Panc1 (cell line): ENCODE data around the gene NEK6.

Experiments used
- SIN3A ChIP-seq: IDR thresholded peaks from 2 replicates; pipeline ENCODE4 v1.6.1; 2012; ENCODE audit warnings: low read depth, mild to moderate bottlenecking, low read length, moderate library complexity, borderline replicate concordance; ENCODE audit not compliant: insufficient read depth
- TCF7L2 ChIP-seq: IDR thresholded peaks from 2 replicates; pipeline ENCODE4 v1.6.1; 2011; ENCODE audit warnings: mild to moderate bottlenecking, low read depth, low read length, inconsistent platforms
- TF ChIP-seq, protein P1 (sequence below): fragments of 450-650 bp; IDR thresholded peaks from 2 replicates; pipeline ENCODE4 v1.5.1; 2017; ENCODE audit warnings: mild to moderate bottlenecking
- TF ChIP-seq, protein P2 (sequence below), 2 experiments: IDR thresholded peaks; 2 replicates each; pipeline ENCODE4 v1.6.1; 2011 to 2012; ENCODE audit warnings: low read depth in 2 of 2, control low read depth in 1 of 2, low read length in 1 of 2, mild to moderate bottlenecking in 1 of 2, moderate library complexity in 1 of 2; ENCODE audit not compliant: insufficient read depth in 1 of 2

DNA sequence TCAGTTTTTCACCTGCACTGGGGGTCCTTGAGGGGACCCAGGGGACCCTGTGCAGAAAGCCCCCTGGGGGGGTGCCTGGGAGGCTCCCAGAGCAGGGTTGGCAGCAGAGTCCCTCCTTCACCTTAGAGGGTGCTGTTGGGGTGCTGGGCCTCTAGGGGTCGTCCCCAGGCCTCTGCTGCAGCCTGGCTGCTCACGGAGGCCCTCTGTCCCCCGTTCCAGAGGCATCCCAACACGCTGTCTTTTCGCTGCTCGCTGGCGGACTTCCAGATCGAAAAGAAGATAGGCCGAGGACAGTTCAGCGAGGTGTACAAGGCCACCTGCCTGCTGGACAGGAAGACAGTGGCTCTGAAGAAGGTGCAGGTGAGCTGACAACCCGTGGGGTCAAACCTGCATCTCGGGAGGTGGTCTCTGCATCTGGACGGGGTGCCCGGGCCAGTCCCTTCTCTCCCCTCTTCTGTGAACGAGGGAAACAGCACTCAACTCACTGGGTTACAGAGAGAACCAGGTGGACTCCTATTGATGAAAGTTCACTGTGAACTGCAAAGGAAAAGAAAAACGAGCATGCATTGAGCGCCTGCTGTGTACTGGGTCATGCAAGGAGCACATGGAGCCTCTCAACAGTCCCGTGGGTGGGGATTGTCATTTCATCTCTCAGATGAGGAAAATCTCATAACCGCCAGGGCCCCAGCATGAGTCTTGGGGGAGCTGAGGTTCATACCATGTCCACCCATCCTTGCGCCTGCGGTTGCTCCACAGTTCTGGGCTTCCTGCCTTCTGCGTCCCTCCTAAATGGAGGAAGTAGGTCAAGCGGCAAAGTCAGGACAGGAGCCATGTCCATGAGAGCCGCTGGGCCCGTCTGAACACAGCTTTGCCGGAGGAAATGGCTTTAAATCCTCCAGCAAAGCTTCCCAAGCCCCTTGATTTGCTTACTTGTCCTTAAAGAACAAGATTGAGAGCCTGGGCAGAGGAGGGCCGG lies 54.8 kb downstream of the NEK6 start:
- TF ChIP-seq, protein P1, sequence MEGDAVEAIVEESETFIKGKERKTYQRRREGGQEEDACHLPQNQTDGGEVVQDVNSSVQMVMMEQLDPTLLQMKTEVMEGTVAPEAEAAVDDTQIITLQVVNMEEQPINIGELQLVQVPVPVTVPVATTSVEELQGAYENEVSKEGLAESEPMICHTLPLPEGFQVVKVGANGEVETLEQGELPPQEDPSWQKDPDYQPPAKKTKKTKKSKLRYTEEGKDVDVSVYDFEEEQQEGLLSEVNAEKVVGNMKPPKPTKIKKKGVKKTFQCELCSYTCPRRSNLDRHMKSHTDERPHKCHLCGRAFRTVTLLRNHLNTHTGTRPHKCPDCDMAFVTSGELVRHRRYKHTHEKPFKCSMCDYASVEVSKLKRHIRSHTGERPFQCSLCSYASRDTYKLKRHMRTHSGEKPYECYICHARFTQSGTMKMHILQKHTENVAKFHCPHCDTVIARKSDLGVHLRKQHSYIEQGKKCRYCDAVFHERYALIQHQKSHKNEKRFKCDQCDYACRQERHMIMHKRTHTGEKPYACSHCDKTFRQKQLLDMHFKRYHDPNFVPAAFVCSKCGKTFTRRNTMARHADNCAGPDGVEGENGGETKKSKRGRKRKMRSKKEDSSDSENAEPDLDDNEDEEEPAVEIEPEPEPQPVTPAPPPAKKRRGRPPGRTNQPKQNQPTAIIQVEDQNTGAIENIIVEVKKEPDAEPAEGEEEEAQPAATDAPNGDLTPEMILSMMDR: no peak; the same call in 1 of the 2 replicates
- TF ChIP-seq, protein P2, sequence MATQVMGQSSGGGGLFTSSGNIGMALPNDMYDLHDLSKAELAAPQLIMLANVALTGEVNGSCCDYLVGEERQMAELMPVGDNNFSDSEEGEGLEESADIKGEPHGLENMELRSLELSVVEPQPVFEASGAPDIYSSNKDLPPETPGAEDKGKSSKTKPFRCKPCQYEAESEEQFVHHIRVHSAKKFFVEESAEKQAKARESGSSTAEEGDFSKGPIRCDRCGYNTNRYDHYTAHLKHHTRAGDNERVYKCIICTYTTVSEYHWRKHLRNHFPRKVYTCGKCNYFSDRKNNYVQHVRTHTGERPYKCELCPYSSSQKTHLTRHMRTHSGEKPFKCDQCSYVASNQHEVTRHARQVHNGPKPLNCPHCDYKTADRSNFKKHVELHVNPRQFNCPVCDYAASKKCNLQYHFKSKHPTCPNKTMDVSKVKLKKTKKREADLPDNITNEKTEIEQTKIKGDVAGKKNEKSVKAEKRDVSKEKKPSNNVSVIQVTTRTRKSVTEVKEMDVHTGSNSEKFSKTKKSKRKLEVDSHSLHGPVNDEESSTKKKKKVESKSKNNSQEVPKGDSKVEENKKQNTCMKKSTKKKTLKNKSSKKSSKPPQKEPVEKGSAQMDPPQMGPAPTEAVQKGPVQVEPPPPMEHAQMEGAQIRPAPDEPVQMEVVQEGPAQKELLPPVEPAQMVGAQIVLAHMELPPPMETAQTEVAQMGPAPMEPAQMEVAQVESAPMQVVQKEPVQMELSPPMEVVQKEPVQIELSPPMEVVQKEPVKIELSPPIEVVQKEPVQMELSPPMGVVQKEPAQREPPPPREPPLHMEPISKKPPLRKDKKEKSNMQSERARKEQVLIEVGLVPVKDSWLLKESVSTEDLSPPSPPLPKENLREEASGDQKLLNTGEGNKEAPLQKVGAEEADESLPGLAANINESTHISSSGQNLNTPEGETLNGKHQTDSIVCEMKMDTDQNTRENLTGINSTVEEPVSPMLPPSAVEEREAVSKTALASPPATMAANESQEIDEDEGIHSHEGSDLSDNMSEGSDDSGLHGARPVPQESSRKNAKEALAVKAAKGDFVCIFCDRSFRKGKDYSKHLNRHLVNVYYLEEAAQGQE (IDR thresholded peaks at IDR 0.05; ENCODE audit: insufficient read depth in 1 of 2, low read depth in 2 of 2, low read length in 1 of 2): no peak
- TF ChIP-seq TCF7L2 (no peak), SIN3A (no peak)
